ENCODE results near the gene HAL. TPM values are rescaled to one million over a fixed set of nuclear protein-coding genes. Genes with fewer than 3 reads are reported as not detected.

Gene HAL
- total and polyA plus RNA-seq, 10 of the 15 experiments (the other 5 are each of a cell fraction or from before 2014, with no cell fraction given), result 0.04 to 0.45 (median 0.13) TPM; not detected in 1

DNA sequence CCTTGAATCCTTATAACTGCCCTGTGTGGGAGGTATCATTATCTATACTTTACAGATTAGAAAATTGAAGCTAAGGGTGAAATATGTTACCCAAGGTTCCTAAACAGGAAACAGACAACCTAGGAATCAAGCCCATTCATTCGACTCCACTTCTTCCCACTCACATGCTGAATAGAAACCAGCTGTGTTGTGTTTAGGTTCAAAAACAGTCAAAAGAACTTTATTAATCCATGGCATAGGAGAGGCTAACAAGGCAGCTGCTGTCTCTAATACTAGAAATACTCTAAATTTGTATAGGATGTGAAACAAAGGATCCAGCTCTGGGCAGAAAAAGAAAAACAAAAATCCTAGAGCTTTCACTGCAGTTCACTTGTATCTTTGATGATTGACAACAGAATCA lies 43.1 kb downstream of the HAL start:
- no peak for FAIRE-seq
- CTCF ChIA-PET, result interaction anchor here (1.1 to 4.4 kb wide), 3 partner anchors 10 to 44 kb away, joined by 3 to 26 read pairs (median 3); partner anchors contain the start of genes AMDHD1 and CCDC38
- H3K9me3 ChIP-seq (replicated peaks; ENCODE audit: control insufficient read depth, insufficient read depth, low read length), result no peaks in the 10 kb centered on the region
- RAD21 ChIA-PET (ENCODE audit: unreplicated experiment), result no interaction called here
- in situ Hi-C loops (cut with MboI), result no loop called here
- BruUV-seq (replicated peaks), result no TSS peak
- no peaks in the 10 kb centered on the region for H4K20me1 ChIP-seq (ENCODE audit: control insufficient read depth, insufficient read depth)
- DNase-seq (ENCODE audit: low read depth, low spot score), result no peak
- WGBS (ENCODE audit: insufficient coverage, insufficient replicate concordance, low lambda C conversion rate, missing lambda C conversion rate), result 0% methylated on average over 1 of the region's 1 CpG
- H2AFZ ChIP-seq (ENCODE audit: control insufficient read depth, low read depth, low read length), result no peak overlapping the region
- no peak overlapping the region for H3K4me3 ChIP-seq
- no peak overlapping the region for H3K27ac ChIP-seq (ENCODE audit: control insufficient read depth, insufficient read depth)
- no peaks in the 10 kb centered on the region for H3K4me1 ChIP-seq (ENCODE audit: control insufficient read depth, insufficient read depth, low read length)
- H3K36me3 ChIP-seq (ENCODE audit: control insufficient read depth in 2 of 2, insufficient read depth in 2 of 2, low read length in 1 of 2), result no peaks in the 10 kb centered on the region
- no peaks in the 10 kb centered on the region; a peak in 1 of 4 replicates for H3K27me3 ChIP-seq (replicated peaks in 1 of 2; ENCODE audit: control insufficient read depth in 2 of 2, insufficient read depth in 2 of 2, low read length in 1 of 2)
- ATAC-seq, result no peak
- POLR2A ChIA-PET, result no interaction called here
- SMC1A ChIA-PET (ENCODE audit: uncharacterized antibody, unreplicated experiment), result interaction anchor here (0.8 to 1.6 kb wide), 6 partner anchors 10 to 78 kb away, joined by 3 to 6 read pairs (median 4); partner anchors contain the start of genes AMDHD1 and CCDC38
- TF ChIP-seq, protein P1, sequence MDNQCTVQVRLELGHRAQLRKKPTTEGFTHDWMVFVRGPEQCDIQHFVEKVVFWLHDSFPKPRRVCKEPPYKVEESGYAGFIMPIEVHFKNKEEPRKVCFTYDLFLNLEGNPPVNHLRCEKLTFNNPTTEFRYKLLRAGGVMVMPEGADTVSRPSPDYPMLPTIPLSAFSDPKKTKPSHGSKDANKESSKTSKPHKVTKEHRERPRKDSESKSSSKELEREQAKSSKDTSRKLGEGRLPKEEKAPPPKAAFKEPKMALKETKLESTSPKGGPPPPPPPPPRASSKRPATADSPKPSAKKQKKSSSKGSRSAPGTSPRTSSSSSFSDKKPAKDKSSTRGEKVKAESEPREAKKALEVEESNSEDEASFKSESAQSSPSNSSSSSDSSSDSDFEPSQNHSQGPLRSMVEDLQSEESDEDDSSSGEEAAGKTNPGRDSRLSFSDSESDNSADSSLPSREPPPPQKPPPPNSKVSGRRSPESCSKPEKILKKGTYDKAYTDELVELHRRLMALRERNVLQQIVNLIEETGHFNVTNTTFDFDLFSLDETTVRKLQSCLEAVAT (IDR thresholded peaks at IDR 0.05), result no peak
- TF ChIP-seq BHLHE40 (IDR thresholded peaks at IDR 0.05; ENCODE audit: borderline replicate concordance in 1 of 2, low read depth in 2 of 2, low read length in 1 of 2), result no peak
- H3K79me2 ChIP-seq (ENCODE audit: control insufficient read depth, insufficient read depth, low read length), result no peaks in the 10 kb centered on the region
- no peak overlapping the region for H3K4me2 ChIP-seq (ENCODE audit: control insufficient read depth, insufficient read depth)
- intact Hi-C loops (cut with micrococcal nuclease; ENCODE audit: unreplicated experiment), result no loop called here
- H3K9ac ChIP-seq (ENCODE audit: control insufficient read depth, insufficient read depth, low read length), result no peak overlapping the region

DNA sequence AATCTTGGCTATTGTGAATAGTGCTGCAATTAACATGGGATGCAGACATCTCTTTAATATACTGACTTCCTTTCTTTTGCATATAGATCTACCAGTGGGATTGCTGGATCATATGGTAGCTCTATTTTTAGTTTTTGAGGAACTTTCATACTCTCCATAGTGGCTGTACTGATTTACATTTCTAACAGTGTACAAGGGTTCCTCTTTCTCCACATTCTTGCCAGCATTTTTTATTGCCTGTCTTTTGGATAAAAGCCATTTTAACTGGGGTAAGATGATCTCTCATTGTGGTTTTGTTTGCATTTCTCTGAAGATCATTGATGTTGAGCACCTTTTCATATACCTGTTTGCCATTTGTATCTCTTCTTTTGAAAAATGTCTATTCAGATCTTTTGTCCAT lies 44.6 kb downstream of the HAL start:
- CTCF ChIA-PET, result interaction anchor here (4.4 kb wide), 1 partner anchor 8 kb away, joined by 26 read pairs; the partner anchor contains the start of genes AMDHD1 and CCDC38

More for the DNA sequence above, 44.6 kb downstream of the HAL start:
- FAIRE-seq, result no peak
- Histone ChIP-seq H3K9ac (ENCODE audit: control insufficient read depth, insufficient read depth, low read length) (no peak overlapping the region), H3K4me1 (ENCODE audit: control insufficient read depth, insufficient read depth, low read length) (no peaks in the 10 kb centered on the region), H3K4me2 (ENCODE audit: control insufficient read depth, insufficient read depth) (no peak overlapping the region), H2AFZ (ENCODE audit: control insufficient read depth, low read depth, low read length) (no peak overlapping the region), H3K79me2 (ENCODE audit: control insufficient read depth, insufficient read depth, low read length) (no peaks in the 10 kb centered on the region), H3K36me3 (ENCODE audit: control insufficient read depth in 2 of 2, insufficient read depth in 2 of 2, low read length in 1 of 2) (no peaks in the 10 kb centered on the region), H3K9me3 (replicated peaks; ENCODE audit: control insufficient read depth, insufficient read depth, low read length) (no peaks in the 10 kb centered on the region), H3K27me3 (replicated peaks in 1 of 2; ENCODE audit: control insufficient read depth in 2 of 2, insufficient read depth in 2 of 2, low read length in 1 of 2) (no peaks in the 10 kb centered on the region; a peak in 1 of 4 replicates), H3K4me3 (no peak overlapping the region), H4K20me1 (ENCODE audit: control insufficient read depth, insufficient read depth) (no peaks in the 10 kb centered on the region), H3K27ac (ENCODE audit: control insufficient read depth, insufficient read depth) (no peak overlapping the region)
- intact Hi-C loops (cut with micrococcal nuclease; ENCODE audit: unreplicated experiment), result no loop called here
- ChIA-PET SMC1A (ENCODE audit: uncharacterized antibody, unreplicated experiment) (interaction anchor here (1.7 kb wide), 1 partner anchor 11 kb away, joined by 5 read pairs; no protein-coding TSS in a partner anchor), RAD21 (ENCODE audit: unreplicated experiment) (interaction anchor here (0.9 kb wide), 1 partner anchor 47 kb away, joined by 4 read pairs; no protein-coding TSS in a partner anchor), POLR2A (no interaction called here)
- in situ Hi-C loops (cut with MboI), result no loop called here
- no TSS peak for BruUV-seq (replicated peaks)
- ATAC-seq, result no peak
- DNase-seq (ENCODE audit: low read depth, low spot score), result no peak
- TF ChIP-seq, protein P1 (IDR thresholded peaks at IDR 0.05), result no peak
- TF ChIP-seq STAT1 (conservative IDR thresholded peaks at IDR 0.05), result no peak

Measured in GM12878 (cell line).